SK-N-MC (cell line): ENCODE data around the gene MGAT4B.

ENCODE experiments used
- DNase-seq: peaks from one replicate; pipeline ENCODE4 v3.0.0-alpha.2; 2011; ENCODE audit warnings: low read depth, low spot score
- H3K27ac ChIP-seq: fragments of 200-600 bp; sonication (generic); 2 replicates; pipeline ENCODE4 v1.5.1; 2016; ENCODE audit warnings: mixed run types
- H3K36me3 ChIP-seq: fragments of 200-600 bp; sonication (generic); 2 replicates; pipeline ENCODE4 v1.6.1; 2017; ENCODE audit warnings: antibody characterized with exemption, low read length, mixed read lengths; ENCODE audit not compliant: insufficient read depth
- H3K4me3 ChIP-seq: fragments of 200-600 bp; sonication (generic); 2 replicates; pipeline ENCODE4 v1.5.1; 2016
- H3K9ac ChIP-seq: fragments of 200-600 bp; sonication (generic); 2 replicates; pipeline ENCODE4 v1.8.0; 2017; ENCODE audit warnings: mixed run types, mixed read lengths; ENCODE audit not compliant: insufficient read length
- H3K9me3 ChIP-seq: fragments of 200-600 bp; sonication (generic); 2 replicates; pipeline ENCODE4 v1.6.1; 2017; ENCODE audit warnings: low read depth, mild to moderate bottlenecking, antibody characterized with exemption, low read length, moderate library complexity, mixed read lengths
- EZH2 ChIP-seq: fragments of 200-600 bp; sonication (generic); IDR thresholded peaks from one replicate; pipeline ENCODE4 v1.6.1; 2017; ENCODE audit warnings: antibody characterized with exemption
- FOXP2 ChIP-seq: optimal IDR thresholded peaks from 2 replicates; pipeline ENCODE3; 2011; ENCODE audit warnings: mild to moderate bottlenecking, moderate library complexity; ENCODE audit not compliant: insufficient read depth; ENCODE audit errors: extremely low read length, control extremely low read depth
- POLR2AphosphoS5 ChIP-seq: IDR thresholded peaks from 2 replicates; pipeline ENCODE4 v1.6.1; 2012; ENCODE audit warnings: mild to moderate bottlenecking, low read depth, low read length, borderline replicate concordance

Gene MGAT4B

GRCh38 chr5:179764056-179764455 is 42.6 kb downstream of the MGAT4B start:
- Histone ChIP-seq H3K4me3 (no peak overlapping the region), H3K9me3 (no peaks in the 10 kb centered on the region), H3K27ac (no peak overlapping the region), H3K36me3 (peaks cover 38% of the 10 kb centered on the region), H3K9ac (no peak overlapping the region)
- TF ChIP-seq EZH2: no peak
- no peak for TF ChIP-seq POLR2AphosphoS5
- no peak for TF ChIP-seq FOXP2
- DNase-seq: no peak

GRCh38 chr5:179763215-179763945 is 43.3 kb downstream of the MGAT4B start:
- peaks cover 31% of the 10 kb centered on the region for H3K36me3 ChIP-seq
- H3K4me3 ChIP-seq: no peak overlapping the region
- peak overlapping the region; percentile 81; the same call in 1 of the 2 replicates for H3K27ac ChIP-seq
- H3K9me3 ChIP-seq: no peaks in the 10 kb centered on the region
- TF ChIP-seq FOXP2: no peak
- DNase-seq: peak; percentile 8
- H3K9ac ChIP-seq: no peak overlapping the region

GRCh38 chr5:179762781-179763176 is 43.9 kb downstream of the MGAT4B start:
- peaks cover 28% of the 10 kb centered on the region for H3K36me3 ChIP-seq
- peak overlapping the region; percentile 19; the same call in 1 of the 2 replicates for H3K4me3 ChIP-seq
- no peak for TF ChIP-seq EZH2
- no peak for TF ChIP-seq FOXP2
- no peak for TF ChIP-seq POLR2AphosphoS5
- H3K9me3 ChIP-seq: no peaks in the 10 kb centered on the region
- no peak overlapping the region for H3K9ac ChIP-seq
- peak overlapping the region; percentile 81 for H3K27ac ChIP-seq
- no peak for DNase-seq

GRCh38 chr5:179762079-179762780 is 44.4 kb downstream of the MGAT4B start:
- peak overlapping the region; percentile 19; the same call in 1 of the 2 replicates for H3K4me3 ChIP-seq
- peaks cover 23% of the 10 kb centered on the region for H3K36me3 ChIP-seq
- no peaks in the 10 kb centered on the region for H3K9me3 ChIP-seq
- no peak for DNase-seq
- peak overlapping the region; percentile 81 for H3K27ac ChIP-seq
- H3K9ac ChIP-seq: no peak overlapping the region
- no peak for TF ChIP-seq FOXP2
- no peak for TF ChIP-seq POLR2AphosphoS5
- no peak for TF ChIP-seq EZH2

GRCh38 chr5:179759581-179760551 is 46.8 kb downstream of the MGAT4B start:
- no peak for TF ChIP-seq FOXP2
- no peak for TF ChIP-seq POLR2AphosphoS5
- no peak for TF ChIP-seq EZH2
- no peak overlapping the region for H3K9ac ChIP-seq
- no peak overlapping the region for H3K27ac ChIP-seq
- no peaks in the 10 kb centered on the region for H3K9me3 ChIP-seq
- H3K4me3 ChIP-seq: no peak overlapping the region
- DNase-seq: no peak
- H3K36me3 ChIP-seq: no peaks in the 10 kb centered on the region

- Histone ChIP-seq H3K27ac (no peak overlapping the region), H3K36me3 (no peaks in the 10 kb centered on the region), H3K9me3 (no peaks in the 10 kb centered on the region), H3K9ac (no peak overlapping the region), H3K4me3 (no peak overlapping the region)
- no peak for DNase-seq
- TF ChIP-seq FOXP2: no peak
- no peak for TF ChIP-seq POLR2AphosphoS5
- TF ChIP-seq EZH2: no peak
Measured at GRCh38 chr5:179758955-179759354, 47.7 kb downstream of the MGAT4B start.

- Histone ChIP-seq H3K4me3 (no peak overlapping the region), H3K27ac (no peak overlapping the region), H3K9ac (no peak overlapping the region), H3K36me3 (peaks cover 8% of the 10 kb centered on the region; the same call in 1 of the 2 replicates), H3K9me3 (no peaks in the 10 kb centered on the region)
- TF ChIP-seq POLR2AphosphoS5 (no peak), EZH2 (no peak), FOXP2 (no peak)
- no peak for DNase-seq
Measured at GRCh38 chr5:179755022-179755421, 51.6 kb downstream of the MGAT4B start.

GRCh38 chr5:179753971-179754370 is 52.7 kb downstream of the MGAT4B start:
- Histone ChIP-seq H3K36me3 (peaks cover 14% of the 10 kb centered on the region; the same call in 1 of the 2 replicates), H3K9ac (no peak overlapping the region), H3K9me3 (no peaks in the 10 kb centered on the region), H3K27ac (no peak overlapping the region), H3K4me3 (no peak overlapping the region)
- TF ChIP-seq EZH2 (no peak), POLR2AphosphoS5 (no peak), FOXP2 (no peak)
- DNase-seq: no peak
